HEK293 (cell line): ENCODE results near the gene ACAP2.

Experiments used
- ZBTB21 ChIP-seq: fragments of 450-650 bp; formaldehyde crosslinking; IDR thresholded peaks from 2 replicates; pipeline ENCODE4 v1.5.1; 2017; ENCODE audit warnings: missing biosample characterization, missing genetic modification characterization
- ZNF133 ChIP-seq: fragments of 450-650 bp; formaldehyde crosslinking; IDR thresholded peaks from 2 replicates; pipeline ENCODE4 v1.5.1; 2016; ENCODE audit warnings: missing biosample characterization, missing genetic modification characterization
- ZNF658 ChIP-seq: fragments of 450-650 bp; formaldehyde crosslinking; IDR thresholded peaks from 2 replicates; pipeline ENCODE4; 2016; ENCODE audit warnings: missing biosample characterization, missing genetic modification characterization

GRCh38 chr3:195337747-195338146 lies 105.1 kb downstream of the ACAP2 start:
- TF ChIP-seq ZBTB21 (tag by site-specific recombination) (no peak), ZNF658 (tag by site-specific recombination) (no peak), ZNF133 (tag by site-specific recombination) (no peak)
